HepG2 (cell line): ENCODE results near the gene PMS1. TPM values are rescaled to one million over a fixed set of nuclear protein-coding genes. Genes with fewer than 3 reads are reported as not detected.

Experiments
- BHLHE40 ChIP-seq: IDR thresholded peaks from 2 replicates; pipeline ENCODE4 v1.6.1; 2011; ENCODE audit warnings: low read length, improper control_type of control experiment
- GATA4 ChIP-seq: sonication (generic); IDR thresholded peaks from 2 replicates; pipeline ENCODE4 v1.6.1; 2016; ENCODE audit warnings: antibody characterized with exemption, low read depth, borderline replicate concordance
- HOXA3 ChIP-seq: sonication (generic); formaldehyde crosslinking; IDR thresholded peaks from 2 replicates; pipeline ENCODE4 v1.5.0; 2020; ENCODE audit warnings: missing genetic modification reagents
- LCORL ChIP-seq, 2 experiments: fragments of 450-650 bp in 1 of 2; sonication (generic) in 1 of 2; formaldehyde crosslinking in 1 of 2; IDR thresholded peaks; 2 replicates each; pipeline versions ENCODE4 v1.5.0 to v1.6.1; 2017 to 2020; ENCODE audit warnings: antibody characterized with exemption in 1 of 2, missing genetic modification reagents in 1 of 2
- MED8 ChIP-seq: sonication (generic); formaldehyde crosslinking; IDR thresholded peaks from 2 replicates; pipeline ENCODE4 v1.8.1; 2023; ENCODE audit warnings: mild to moderate bottlenecking, missing genetic modification reagents; ENCODE audit not compliant: insufficient replicate concordance
- MEF2D ChIP-seq: sonication (generic); formaldehyde crosslinking; IDR thresholded peaks from 2 replicates; pipeline ENCODE4 v1.5.1; 2020; ENCODE audit warnings: mild to moderate bottlenecking, missing genetic modification reagents
- TOPORS ChIP-seq: sonication (generic); formaldehyde crosslinking; IDR thresholded peaks from 2 replicates; pipeline ENCODE4 v1.8.0; 2023; ENCODE audit warnings: mild to moderate bottlenecking, missing genetic modification reagents
- ZMYM2 ChIP-seq: sonication (generic); formaldehyde crosslinking; IDR thresholded peaks from 2 replicates; pipeline ENCODE4 v1.8.0; 2022; ENCODE audit warnings: mild to moderate bottlenecking, missing genetic modification reagents
- ZNF20 ChIP-seq: sonication (generic); formaldehyde crosslinking; IDR thresholded peaks from 2 replicates; pipeline ENCODE4 v1.4.0; 2020; ENCODE audit warnings: mild to moderate bottlenecking, moderate library complexity, missing genetic modification reagents
- ZNF382 ChIP-seq: sonication (generic); formaldehyde crosslinking; IDR thresholded peaks from 2 replicates; pipeline ENCODE4 v1.5.0; 2020; ENCODE audit warnings: missing genetic modification reagents, mild to moderate bottlenecking, borderline replicate concordance
- ZNF430 ChIP-seq: sonication (generic); formaldehyde crosslinking; IDR thresholded peaks from 2 replicates; pipeline ENCODE4 v1.9.0; 2021; ENCODE audit warnings: mild to moderate bottlenecking, missing genetic modification reagents
- ZNF564 ChIP-seq: sonication (generic); formaldehyde crosslinking; IDR thresholded peaks from 2 replicates; pipeline ENCODE4 v1.8.1; 2023; ENCODE audit warnings: mild to moderate bottlenecking, missing genetic modification reagents
- ZSCAN25 ChIP-seq: sonication (generic); formaldehyde crosslinking; IDR thresholded peaks from 2 replicates; pipeline ENCODE4 v1.8.0; 2022; ENCODE audit warnings: mild to moderate bottlenecking, missing genetic modification reagents
- ZZZ3 ChIP-seq: sonication (generic); formaldehyde crosslinking; IDR thresholded peaks from 2 replicates; pipeline ENCODE4 v1.4.0; 2020; ENCODE audit warnings: missing genetic modification reagents, mild to moderate bottlenecking, borderline replicate concordance
- polyA plus RNA-seq, 8 experiments: library from polyadenylated mRNA; depleted of rRNA in 3 of 8; stranded (reverse) in 7 of 8; unstranded in 1 of 8; fragments of >200 nt; fragmentation: Illumina TruSeq in 4 of 8; extraction: Trizol in 4 of 8; gene quantifications; 2 replicates each; pipeline versions ENCODE4 v1.2.1 to v1.2.3, GENCODE V29; 2011 to 2016; ENCODE audit warnings: low read depth in 4 of 8, missing spikeins in 1 of 8, mixed read lengths in 1 of 8; ENCODE audit not compliant: insufficient read depth in 1 of 8
- total RNA-seq, 5 experiments: library from RNA; depleted of rRNA; stranded (reverse); fragments of >200 nt; fragmentation: Illumina TruSeq; extraction: Trizol; gene quantifications; 2 replicates each; pipeline ENCODE4 v1.2.3, GENCODE V29; 2016; ENCODE audit warnings: low read depth in 1 of 5
- TF ChIP-seq, protein P1 (sequence below): sonication (generic); formaldehyde crosslinking; IDR thresholded peaks from 2 replicates; pipeline ENCODE4 v1.5.0; 2020; ENCODE audit warnings: mild to moderate bottlenecking, missing genetic modification reagents, borderline replicate concordance
- TF ChIP-seq, protein P2 (sequence below): sonication (generic); formaldehyde crosslinking; IDR thresholded peaks from 2 replicates; pipeline ENCODE4 v1.4.0; 2020; ENCODE audit warnings: missing genetic modification reagents

Gene PMS1
- total and polyA plus RNA-seq, 2 of the 13 experiments (the other 11 are each of a cell fraction or from before 2014, with no cell fraction given), result 14.6 to 39.9 TPM

DNA sequence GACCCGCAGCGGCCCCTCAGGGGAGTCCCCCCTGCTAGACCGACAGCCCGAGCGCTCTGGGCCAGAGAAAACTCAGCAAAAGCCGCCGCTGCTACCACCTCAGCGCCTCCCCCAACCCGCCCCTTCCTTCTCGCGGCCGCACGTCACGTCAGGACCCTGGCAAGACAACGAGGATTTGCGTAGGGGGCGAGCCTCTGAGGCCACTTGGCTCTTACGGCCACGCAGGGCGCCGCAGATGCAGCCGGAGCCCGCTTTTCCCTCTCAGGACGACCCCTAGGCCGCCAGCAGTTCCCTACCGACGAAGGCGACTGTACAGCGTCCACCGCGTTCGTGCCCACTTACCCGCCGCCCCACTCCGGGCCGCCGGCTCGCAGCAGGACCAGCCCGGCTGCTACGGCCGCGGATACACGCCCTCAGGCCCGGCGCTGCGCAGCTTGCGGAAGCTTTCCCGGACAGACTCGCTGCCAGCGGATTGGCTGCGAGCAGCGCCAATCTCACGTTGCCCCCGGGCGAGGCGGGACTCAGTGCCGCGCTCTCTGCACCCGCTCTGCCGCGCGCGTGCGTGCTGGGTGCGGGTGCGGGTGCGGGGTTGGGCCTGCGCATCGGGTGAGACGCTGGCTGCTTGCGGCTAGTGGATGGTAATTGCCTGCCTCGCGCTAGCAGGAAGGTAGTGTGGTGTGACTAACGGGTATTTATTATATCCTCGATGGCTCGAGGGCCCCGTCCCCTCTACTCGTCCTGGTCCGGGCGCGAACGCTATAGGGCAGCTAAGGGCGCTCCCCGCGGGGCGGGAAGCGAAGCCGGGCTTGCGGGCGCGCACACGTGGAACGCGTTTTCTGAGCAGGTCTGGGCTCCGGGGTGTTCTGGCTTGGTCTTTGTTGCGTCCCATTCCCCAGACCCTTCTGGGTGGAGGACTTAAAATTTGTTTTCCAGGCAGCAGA, at the start of gene PMS1, which contains the start of gene ORMDL1 (continued):
- TF ChIP-seq TOPORS (CRISPR knock-in tag) (peak; percentile 99), GATA4 (peak; percentile 73), ZMYM2 (CRISPR knock-in tag) (peak; percentile 86; the same call in 1 of the 2 replicates), ZNF430 (peak; percentile 97), ZSCAN25 (CRISPR knock-in tag) (peak; percentile 89), HOXA3 (CRISPR knock-in tag) (peak; percentile 95), ZNF20 (CRISPR knock-in tag) (0 out of 2 replicates have a peak, but pooled peaks have one; percentile 57), ZNF564 (CRISPR knock-in tag) (peak; percentile 79; the same call in 1 of the 2 replicates), BHLHE40 (no peak; the same call in 1 of the 2 replicates), MED8 (CRISPR knock-in tag) (peak; percentile 97), MEF2D (peak; percentile 93), ZZZ3 (CRISPR knock-in tag) (peak; percentile 66), LCORL (IDR thresholded peaks at IDR 0.05) (no peak), LCORL (CRISPR knock-in tag; IDR thresholded peaks at IDR 0.05) (peak; percentile 30; the same call in 1 of the 2 replicates), ZNF382 (no peak)
- TF ChIP-seq, protein P1, sequence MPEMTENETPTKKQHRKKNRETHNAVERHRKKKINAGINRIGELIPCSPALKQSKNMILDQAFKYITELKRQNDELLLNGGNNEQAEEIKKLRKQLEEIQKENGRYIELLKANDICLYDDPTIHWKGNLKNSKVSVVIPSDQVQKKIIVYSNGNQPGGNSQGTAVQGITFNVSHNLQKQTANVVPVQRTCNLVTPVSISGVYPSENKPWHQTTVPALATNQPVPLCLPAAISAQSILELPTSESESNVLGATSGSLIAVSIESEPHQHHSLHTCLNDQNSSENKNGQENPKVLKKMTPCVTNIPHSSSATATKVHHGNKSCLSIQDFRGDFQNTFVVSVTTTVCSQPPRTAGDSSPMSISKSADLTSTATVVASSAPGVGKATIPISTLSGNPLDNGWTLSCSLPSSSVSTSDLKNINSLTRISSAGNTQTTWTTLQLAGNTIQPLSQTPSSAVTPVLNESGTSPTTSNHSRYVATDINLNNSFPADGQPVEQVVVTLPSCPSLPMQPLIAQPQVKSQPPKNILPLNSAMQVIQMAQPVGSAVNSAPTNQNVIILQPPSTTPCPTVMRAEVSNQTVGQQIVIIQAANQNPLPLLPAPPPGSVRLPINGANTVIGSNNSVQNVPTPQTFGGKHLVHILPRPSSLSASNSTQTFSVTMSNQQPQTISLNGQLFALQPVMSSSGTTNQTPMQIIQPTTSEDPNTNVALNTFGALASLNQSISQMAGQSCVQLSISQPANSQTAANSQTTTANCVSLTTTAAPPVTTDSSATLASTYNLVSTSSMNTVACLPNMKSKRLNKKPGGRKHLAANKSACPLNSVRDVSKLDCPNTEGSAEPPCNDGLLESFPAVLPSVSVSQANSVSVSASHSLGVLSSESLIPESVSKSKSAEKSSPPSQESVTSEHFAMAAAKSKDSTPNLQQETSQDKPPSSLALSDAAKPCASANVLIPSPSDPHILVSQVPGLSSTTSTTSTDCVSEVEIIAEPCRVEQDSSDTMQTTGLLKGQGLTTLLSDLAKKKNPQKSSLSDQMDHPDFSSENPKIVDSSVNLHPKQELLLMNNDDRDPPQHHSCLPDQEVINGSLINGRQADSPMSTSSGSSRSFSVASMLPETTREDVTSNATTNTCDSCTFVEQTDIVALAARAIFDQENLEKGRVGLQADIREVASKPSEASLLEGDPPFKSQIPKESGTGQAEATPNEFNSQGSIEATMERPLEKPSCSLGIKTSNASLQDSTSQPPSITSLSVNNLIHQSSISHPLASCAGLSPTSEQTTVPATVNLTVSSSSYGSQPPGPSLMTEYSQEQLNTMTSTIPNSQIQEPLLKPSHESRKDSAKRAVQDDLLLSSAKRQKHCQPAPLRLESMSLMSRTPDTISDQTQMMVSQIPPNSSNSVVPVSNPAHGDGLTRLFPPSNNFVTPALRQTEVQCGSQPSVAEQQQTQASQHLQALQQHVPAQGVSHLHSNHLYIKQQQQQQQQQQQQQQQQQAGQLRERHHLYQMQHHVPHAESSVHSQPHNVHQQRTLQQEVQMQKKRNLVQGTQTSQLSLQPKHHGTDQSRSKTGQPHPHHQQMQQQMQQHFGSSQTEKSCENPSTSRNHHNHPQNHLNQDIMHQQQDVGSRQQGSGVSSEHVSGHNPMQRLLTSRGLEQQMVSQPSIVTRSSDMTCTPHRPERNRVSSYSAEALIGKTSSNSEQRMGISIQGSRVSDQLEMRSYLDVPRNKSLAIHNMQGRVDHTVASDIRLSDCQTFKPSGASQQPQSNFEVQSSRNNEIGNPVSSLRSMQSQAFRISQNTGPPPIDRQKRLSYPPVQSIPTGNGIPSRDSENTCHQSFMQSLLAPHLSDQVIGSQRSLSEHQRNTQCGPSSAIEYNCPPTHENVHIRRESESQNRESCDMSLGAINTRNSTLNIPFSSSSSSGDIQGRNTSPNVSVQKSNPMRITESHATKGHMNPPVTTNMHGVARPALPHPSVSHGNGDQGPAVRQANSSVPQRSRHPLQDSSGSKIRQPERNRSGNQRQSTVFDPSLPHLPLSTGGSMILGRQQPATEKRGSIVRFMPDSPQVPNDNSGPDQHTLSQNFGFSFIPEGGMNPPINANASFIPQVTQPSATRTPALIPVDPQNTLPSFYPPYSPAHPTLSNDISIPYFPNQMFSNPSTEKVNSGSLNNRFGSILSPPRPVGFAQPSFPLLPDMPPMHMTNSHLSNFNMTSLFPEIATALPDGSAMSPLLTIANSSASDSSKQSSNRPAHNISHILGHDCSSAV (CRISPR knock-in tag), result no peak; the same call in 1 of the 2 replicates
- TF ChIP-seq, protein P2, sequence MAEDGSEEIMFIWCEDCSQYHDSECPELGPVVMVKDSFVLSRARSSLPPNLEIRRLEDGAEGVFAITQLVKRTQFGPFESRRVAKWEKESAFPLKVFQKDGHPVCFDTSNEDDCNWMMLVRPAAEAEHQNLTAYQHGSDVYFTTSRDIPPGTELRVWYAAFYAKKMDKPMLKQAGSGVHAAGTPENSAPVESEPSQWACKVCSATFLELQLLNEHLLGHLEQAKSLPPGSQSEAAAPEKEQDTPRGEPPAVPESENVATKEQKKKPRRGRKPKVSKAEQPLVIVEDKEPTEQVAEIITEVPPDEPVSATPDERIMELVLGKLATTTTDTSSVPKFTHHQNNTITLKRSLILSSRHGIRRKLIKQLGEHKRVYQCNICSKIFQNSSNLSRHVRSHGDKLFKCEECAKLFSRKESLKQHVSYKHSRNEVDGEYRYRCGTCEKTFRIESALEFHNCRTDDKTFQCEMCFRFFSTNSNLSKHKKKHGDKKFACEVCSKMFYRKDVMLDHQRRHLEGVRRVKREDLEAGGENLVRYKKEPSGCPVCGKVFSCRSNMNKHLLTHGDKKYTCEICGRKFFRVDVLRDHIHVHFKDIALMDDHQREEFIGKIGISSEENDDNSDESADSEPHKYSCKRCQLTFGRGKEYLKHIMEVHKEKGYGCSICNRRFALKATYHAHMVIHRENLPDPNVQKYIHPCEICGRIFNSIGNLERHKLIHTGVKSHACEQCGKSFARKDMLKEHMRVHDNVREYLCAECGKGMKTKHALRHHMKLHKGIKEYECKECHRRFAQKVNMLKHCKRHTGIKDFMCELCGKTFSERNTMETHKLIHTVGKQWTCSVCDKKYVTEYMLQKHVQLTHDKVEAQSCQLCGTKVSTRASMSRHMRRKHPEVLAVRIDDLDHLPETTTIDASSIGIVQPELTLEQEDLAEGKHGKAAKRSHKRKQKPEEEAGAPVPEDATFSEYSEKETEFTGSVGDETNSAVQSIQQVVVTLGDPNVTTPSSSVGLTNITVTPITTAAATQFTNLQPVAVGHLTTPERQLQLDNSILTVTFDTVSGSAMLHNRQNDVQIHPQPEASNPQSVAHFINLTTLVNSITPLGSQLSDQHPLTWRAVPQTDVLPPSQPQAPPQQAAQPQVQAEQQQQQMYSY (CRISPR knock-in tag), result peak; percentile 13; the same call in 1 of the 2 replicates
